GM12878 (cell line): ENCODE data around the gene PUS3. TPM values are rescaled to one million over a fixed set of nuclear protein-coding genes. Genes with fewer than 3 reads are reported as not detected.
A peak's percentile ranks its signal among the peaks of the same experiment; 100 is the strongest.

Source experiments
- BCLAF1 ChIP-seq: fragments of 450-650 bp; IDR thresholded peaks from 2 replicates; pipeline ENCODE4 v1.6.1; 2017; ENCODE audit warnings: antibody characterized with exemption, mild to moderate bottlenecking, moderate library complexity
- CBX5 ChIP-seq: sonication (generic); IDR thresholded peaks from 2 replicates; pipeline ENCODE4 v1.6.1; 2016; ENCODE audit warnings: low read depth, moderate library complexity, mild to moderate bottlenecking, inconsistent platforms
- CHD1 ChIP-seq: IDR thresholded peaks from 2 replicates; pipeline ENCODE4 v1.6.1; 2012; ENCODE audit warnings: low read depth, low read length, improper control_type of control experiment
- CREB1 ChIP-seq: IDR thresholded peaks from 2 replicates; pipeline ENCODE4 v1.6.1; 2012; ENCODE audit warnings: low read depth, mild to moderate bottlenecking, inconsistent platforms
- EGR1 ChIP-seq, 2 experiments: IDR thresholded peaks; 1 replicate in 1 of 2; 2 replicates in 1 of 2; pipeline ENCODE4 v1.6.1; 2011 to 2012; ENCODE audit warnings: low read depth in 2 of 2, low read length in 2 of 2, borderline replicate concordance in 1 of 2, mild to moderate bottlenecking in 1 of 2, moderate library complexity in 1 of 2
- GABPA ChIP-seq: IDR thresholded peaks from 2 replicates; pipeline ENCODE4 v1.6.1; 2014; ENCODE audit warnings: antibody characterized with exemption, low read depth, mild to moderate bottlenecking, inconsistent platforms
- HDGF ChIP-seq: fragments of 450-650 bp; IDR thresholded peaks from 2 replicates; pipeline ENCODE4 v1.6.1; 2016; ENCODE audit warnings: antibody characterized with exemption
- HSF1 ChIP-seq: fragments of 150-350 bp; IDR thresholded peaks from 2 replicates; pipeline ENCODE4 v1.6.1; 2014; ENCODE audit warnings: mild to moderate bottlenecking, low read depth, low read length
- MYB ChIP-seq: fragments of 150-350 bp; IDR thresholded peaks from 2 replicates; pipeline ENCODE4 v1.6.1; 2014; ENCODE audit warnings: mild to moderate bottlenecking, low read depth, low read length, borderline replicate concordance
- MYC ChIP-seq: IDR thresholded peaks from 2 replicates; pipeline ENCODE4 v1.6.1; 2011; ENCODE audit warnings: mild to moderate bottlenecking, low read length, moderate library complexity, inconsistent platforms; ENCODE audit not compliant: insufficient read depth, insufficient replicate concordance, insufficient read length, severe bottlenecking
- NFIC ChIP-seq: IDR thresholded peaks from 2 replicates; pipeline ENCODE4 v1.6.1; 2012; ENCODE audit warnings: low read depth, mild to moderate bottlenecking, inconsistent platforms, low read length, moderate library complexity
- PKNOX1 ChIP-seq: fragments of 450-650 bp; IDR thresholded peaks from 2 replicates; pipeline ENCODE4 v1.6.1; 2016; ENCODE audit warnings: mild to moderate bottlenecking
- POLR2A ChIP-seq: IDR thresholded peaks from 2 replicates; pipeline ENCODE4 v1.6.1; 2011; ENCODE audit warnings: low read depth, mild to moderate bottlenecking, low read length
- RELB ChIP-seq: fragments of 450-650 bp; IDR thresholded peaks from 2 replicates; pipeline ENCODE4 v1.6.1; 2017; ENCODE audit warnings: low read depth, mild to moderate bottlenecking, moderate library complexity
- RUNX3 ChIP-seq: IDR thresholded peaks from 2 replicates; pipeline ENCODE4 v1.6.1; 2012; ENCODE audit warnings: low read length, inconsistent platforms
- SUZ12 ChIP-seq: fragments of 200-600 bp; sonication (generic); IDR thresholded peaks from one replicate; pipeline ENCODE4 v1.6.1; 2018; ENCODE audit warnings: antibody characterized with exemption, mild to moderate bottlenecking; ENCODE audit not compliant: unreplicated experiment
- TCF3 ChIP-seq: IDR thresholded peaks from 2 replicates; pipeline ENCODE4 v1.6.1; 2012; ENCODE audit warnings: low read depth, mild to moderate bottlenecking, low read length, borderline replicate concordance; ENCODE audit not compliant: insufficient read depth
- ZBED1 ChIP-seq: IDR thresholded peaks from 2 replicates; pipeline ENCODE4 v1.6.1; 2016; ENCODE audit warnings: borderline replicate concordance
- ZBTB4 ChIP-seq: fragments of 450-650 bp; formaldehyde crosslinking; IDR thresholded peaks from 2 replicates; pipeline ENCODE4 v1.4.0; 2022; ENCODE audit warnings: mild to moderate bottlenecking, moderate library complexity
- ZNF622 ChIP-seq: fragments of 450-650 bp; IDR thresholded peaks from 2 replicates; pipeline ENCODE4 v1.6.1; 2017; ENCODE audit warnings: mild to moderate bottlenecking, inconsistent platforms
- polyA plus RNA-seq, 11 experiments: library from polyadenylated mRNA; depleted of rRNA in 4 of 11; unstranded in 6 of 11; stranded (reverse) in 5 of 11; fragments of >200 nt; fragmentation: Nextera tagmentation in 4 of 11; fragmentation: Illumina TruSeq in 1 of 11; extraction: Ambion mirVana in 4 of 11; extraction: Trizol in 1 of 11; gene quantifications; 1 replicate in 1 of 11; 2 replicates in 10 of 11; pipeline versions ENCODE4 v1.2.1 to v1.2.3, GENCODE V29; 2011 to 2016; ENCODE audit warnings: inconsistent platforms in 2 of 11, missing spikeins in 2 of 11, low read depth in 1 of 11
- total RNA-seq, 4 experiments: library from RNA; depleted of rRNA in 3 of 4; stranded (reverse); fragments of >200 nt in 3 of 4; fragmentation: Illumina TruSeq in 1 of 4; extraction: Trizol in 1 of 4; gene quantifications; 2 replicates each; pipeline versions ENCODE4 v1.2.1 to v1.2.3, GENCODE V29; 2013 to 2021

The PUS3 gene
- total and polyA plus RNA-seq, 10 of the 15 experiments (the other 5 are each of a cell fraction or from before 2014, with no cell fraction given) = 10.9 to 22.4 (median 14.3) TPM

- no peak for TF ChIP-seq ZBTB4 (CRISPR knock-in tag)
- TF ChIP-seq RELB = no peak
- no peak for TF ChIP-seq CHD1
- TF ChIP-seq NFIC = no peak
- TF ChIP-seq GABPA = peak; percentile 85
- no peak for TF ChIP-seq ZNF622
- TF ChIP-seq MYC = no peak
- TF ChIP-seq BCLAF1 = no peak
- no peak for TF ChIP-seq CBX5
- TF ChIP-seq HDGF = no peak
- peak; percentile 17; the same call in 1 of the 2 replicates for TF ChIP-seq RUNX3
- TF ChIP-seq MYB = no peak
- TF ChIP-seq TCF3 = no peak
- TF ChIP-seq PKNOX1 = peak; percentile 13; the same call in 1 of the 2 replicates
- TF ChIP-seq EGR1 (IDR thresholded peaks at IDR 0.05; ENCODE audit: borderline replicate concordance in 1 of 2, low read depth in 2 of 2, low read length in 2 of 2) = no peak
- no peak for TF ChIP-seq HSF1
- TF ChIP-seq POLR2A = peak; percentile 76
- TF ChIP-seq CREB1 = peak; percentile 87
- TF ChIP-seq SUZ12 = no peak
- no peak for TF ChIP-seq ZBED1
These were observed at the start of gene PUS3 (continued) for GRCh38 chr11:125902927-125903710.
